ENCODE results near the gene ZFAND3. TPM values are rescaled to one million over a fixed set of nuclear protein-coding genes. Genes with fewer than 3 reads are reported as not detected.

ZFAND3 gene
- total RNA-seq, 6 donors from 2014 or later = 26.2 to 66.4 (median 55.5) TPM

DNA sequence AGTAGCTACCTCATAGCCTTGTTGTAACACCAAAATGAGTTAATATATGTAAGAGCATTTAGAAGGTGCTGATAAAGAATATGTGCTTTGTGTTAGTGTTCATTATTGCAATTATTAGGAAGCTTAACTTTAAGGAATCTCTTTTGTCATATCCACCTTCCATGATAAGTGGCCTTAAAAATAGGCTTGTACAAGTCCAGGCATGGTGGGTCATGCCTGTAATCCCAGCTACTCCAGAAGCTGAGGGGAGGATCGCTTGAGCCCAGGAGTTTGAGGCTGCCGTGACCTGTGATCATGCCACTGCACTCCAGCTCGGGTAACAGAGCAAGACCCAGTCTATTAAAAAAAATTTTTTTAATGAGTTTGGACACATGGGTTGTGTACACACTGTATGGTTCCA lies 285.5 kb downstream of the ZFAND3 start:
- Histone ChIP-seq H3K36me3 (no peaks in the 10 kb centered on the region), H3K27me3 (no peaks in the 10 kb centered on the region), H3K4me3 (no peak overlapping the region), H3K9me3 (no peaks in the 10 kb centered on the region), H3K4me1 (peaks cover 0 to 1% (median 0%) of the 10 kb centered on the region in 4 donors), H3K27ac (no peak overlapping the region)
- ATAC-seq (ENCODE audit: low FRiP score in 2 of 2) = no peak
- no peak for DNase-seq
- TF ChIP-seq, protein P1, sequence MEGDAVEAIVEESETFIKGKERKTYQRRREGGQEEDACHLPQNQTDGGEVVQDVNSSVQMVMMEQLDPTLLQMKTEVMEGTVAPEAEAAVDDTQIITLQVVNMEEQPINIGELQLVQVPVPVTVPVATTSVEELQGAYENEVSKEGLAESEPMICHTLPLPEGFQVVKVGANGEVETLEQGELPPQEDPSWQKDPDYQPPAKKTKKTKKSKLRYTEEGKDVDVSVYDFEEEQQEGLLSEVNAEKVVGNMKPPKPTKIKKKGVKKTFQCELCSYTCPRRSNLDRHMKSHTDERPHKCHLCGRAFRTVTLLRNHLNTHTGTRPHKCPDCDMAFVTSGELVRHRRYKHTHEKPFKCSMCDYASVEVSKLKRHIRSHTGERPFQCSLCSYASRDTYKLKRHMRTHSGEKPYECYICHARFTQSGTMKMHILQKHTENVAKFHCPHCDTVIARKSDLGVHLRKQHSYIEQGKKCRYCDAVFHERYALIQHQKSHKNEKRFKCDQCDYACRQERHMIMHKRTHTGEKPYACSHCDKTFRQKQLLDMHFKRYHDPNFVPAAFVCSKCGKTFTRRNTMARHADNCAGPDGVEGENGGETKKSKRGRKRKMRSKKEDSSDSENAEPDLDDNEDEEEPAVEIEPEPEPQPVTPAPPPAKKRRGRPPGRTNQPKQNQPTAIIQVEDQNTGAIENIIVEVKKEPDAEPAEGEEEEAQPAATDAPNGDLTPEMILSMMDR (IDR thresholded peaks at IDR 0.05) = no peak
- no peak for TF ChIP-seq POLR2AphosphoS5 (IDR thresholded peaks at IDR 0.05)
- no peak for TF ChIP-seq POLR2A (IDR thresholded peaks at IDR 0.05)
- no peak for TF ChIP-seq EP300 (IDR thresholded peaks at IDR 0.05)
- WGBS, 2 donors = 94 to 100% methylated on average over 2 to 3 of the region's 3 CpGs

DNA sequence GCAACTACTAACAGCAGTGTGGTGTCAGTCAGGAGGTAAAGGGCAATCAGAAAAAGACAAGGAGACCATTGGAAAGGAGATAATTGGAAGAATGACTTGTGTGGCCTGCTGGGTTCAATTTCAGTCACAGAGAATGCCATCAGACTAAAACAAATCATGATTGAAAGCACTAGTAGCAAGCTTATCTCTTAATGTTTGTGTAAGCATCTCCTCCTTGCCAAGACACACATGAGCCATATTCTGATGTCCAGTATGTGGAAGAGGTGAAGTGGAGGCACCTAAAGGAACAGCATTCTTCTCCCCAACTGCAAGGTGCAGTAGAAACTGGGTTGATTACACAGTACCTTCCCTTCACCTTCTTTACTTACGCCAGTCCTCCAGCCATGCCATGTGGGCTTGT lies 287.5 kb downstream of the ZFAND3 start:
- Histone ChIP-seq H3K9me3 (no peaks in the 10 kb centered on the region), H3K4me3 (no peak overlapping the region), H3K27me3 (no peaks in the 10 kb centered on the region), H3K27ac (no peak overlapping the region), H3K4me1 (peaks cover 0 to 9% (median 7%) of the 10 kb centered on the region in 4 donors), H3K36me3 (no peaks in the 10 kb centered on the region)
- ATAC-seq (ENCODE audit: low FRiP score in 2 of 2) (no peak), DNase-seq (no peak)
- TF ChIP-seq, protein P1 (IDR thresholded peaks at IDR 0.05) = no peak
- TF ChIP-seq EP300 (IDR thresholded peaks at IDR 0.05) = no peak
- TF ChIP-seq POLR2A (IDR thresholded peaks at IDR 0.05) = no peak
- TF ChIP-seq POLR2AphosphoS5 (IDR thresholded peaks at IDR 0.05) = no peak
- 92 to 95% methylated on average over 1 of the region's 1 CpG for WGBS, 2 donors

- 59 to 70% methylated on average over 8 of the region's 8 CpGs for WGBS, 2 donors
Measured at GRCh38 chr6:38110481-38110971, 291.0 kb downstream of the ZFAND3 start.

DNA sequence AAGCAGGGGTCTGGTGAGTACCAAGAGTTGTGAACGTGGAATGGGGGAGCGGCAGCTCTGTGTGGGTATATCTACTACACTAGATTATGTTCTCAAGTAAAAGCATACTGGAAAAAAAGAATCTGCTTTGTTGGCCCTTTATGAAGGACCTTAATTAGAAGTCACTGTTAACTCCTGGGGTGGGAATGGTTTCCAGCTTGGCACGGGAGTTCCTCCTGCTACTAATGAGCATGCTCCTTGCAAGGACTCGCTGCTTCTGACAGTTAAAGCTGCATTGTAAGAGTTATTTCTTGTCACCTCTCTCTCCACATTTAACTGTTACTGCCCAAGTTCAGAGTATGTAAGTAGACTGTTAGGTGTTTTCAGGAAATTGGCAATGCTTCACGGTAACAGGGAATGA lies 292.7 kb downstream of the ZFAND3 start:
- no peak overlapping the region for H3K4me3 ChIP-seq
- peaks cover 0 to 9% (median 7%) of the 10 kb centered on the region in 4 donors for H3K4me1 ChIP-seq
- no peaks in the 10 kb centered on the region for H3K27me3 ChIP-seq
- ATAC-seq (ENCODE audit: low FRiP score in 2 of 2) (no peak), DNase-seq (no peak)
- TF ChIP-seq, protein P1 (IDR thresholded peaks at IDR 0.05) = no peak
- no peak for TF ChIP-seq EP300 (IDR thresholded peaks at IDR 0.05)
- TF ChIP-seq POLR2AphosphoS5 (IDR thresholded peaks at IDR 0.05) = no peak
- no peak for TF ChIP-seq POLR2A (IDR thresholded peaks at IDR 0.05)
- peaks cover 0 to 7% (median 2%) of the 10 kb centered on the region in 4 donors for H3K36me3 ChIP-seq
- no peaks in the 10 kb centered on the region for H3K9me3 ChIP-seq
- H3K27ac ChIP-seq = no peak overlapping the region
- WGBS, 2 donors = 98% methylated on average over 5 of the region's 5 CpGs

More at GRCh38 chr6:38110481-38110971, 291.0 kb downstream of the ZFAND3 start:
- no peaks in the 10 kb centered on the region for H3K36me3 ChIP-seq
- no peak overlapping the region for H3K27ac ChIP-seq
- no peak for DNase-seq
- TF ChIP-seq EP300 (IDR thresholded peaks at IDR 0.05) = no peak
- peak in 1 of 2 donors; percentile 53 for TF ChIP-seq POLR2AphosphoS5 (IDR thresholded peaks at IDR 0.05)
- H3K27me3 ChIP-seq = no peaks in the 10 kb centered on the region
- no peak overlapping the region for H3K4me3 ChIP-seq
- H3K9me3 ChIP-seq = no peaks in the 10 kb centered on the region
- peak in 1 of 2 donors; percentile 23 for ATAC-seq (ENCODE audit: low FRiP score in 2 of 2)
- H3K4me1 ChIP-seq = peaks cover 0 to 9% (median 7%) of the 10 kb centered on the region in 4 donors

DNA sequence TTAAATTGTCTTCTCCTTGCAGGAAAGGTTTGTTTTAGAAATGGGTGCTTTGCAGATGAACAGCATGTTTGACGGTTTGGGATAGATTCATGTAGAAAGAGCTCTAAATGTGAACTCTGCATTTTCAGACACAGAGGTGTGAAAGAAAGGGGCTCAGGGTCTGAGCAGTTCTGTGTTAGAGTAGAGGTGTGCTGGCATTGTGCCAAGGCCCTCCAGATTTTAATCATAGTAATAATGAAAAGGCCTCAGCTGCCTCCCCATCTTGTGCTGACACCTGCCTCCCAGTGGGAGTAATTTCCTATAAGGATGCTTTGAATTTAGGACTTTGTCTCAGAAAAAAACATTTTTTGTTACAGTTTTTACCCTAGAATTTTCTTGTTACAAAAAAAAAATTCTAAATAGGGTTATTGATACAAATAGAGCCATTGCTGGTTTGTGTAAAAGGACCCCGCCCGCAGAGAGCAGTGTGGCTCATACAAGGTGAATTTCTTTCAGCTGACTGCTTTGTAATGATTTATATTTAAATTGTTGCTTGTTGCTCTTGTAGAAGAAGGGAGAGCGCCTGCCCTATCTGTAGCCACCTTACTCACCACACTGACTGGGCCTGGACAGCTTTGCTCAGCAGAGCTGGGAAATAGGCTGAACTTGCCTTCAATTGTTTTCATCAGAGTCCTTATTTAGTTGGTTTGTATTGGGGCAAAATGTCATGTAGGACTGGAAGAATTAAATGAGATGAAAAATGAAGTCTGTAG lies 294.5 kb downstream of the ZFAND3 start:
- DNase-seq = no peak
- H3K36me3 ChIP-seq = peaks cover 0 to 16% (median 2%) of the 10 kb centered on the region in 4 donors
- ATAC-seq (ENCODE audit: low FRiP score in 2 of 2) = no peak
- H3K27me3 ChIP-seq = no peaks in the 10 kb centered on the region
- H3K9me3 ChIP-seq = no peaks in the 10 kb centered on the region
- H3K27ac ChIP-seq = no peak overlapping the region
- WGBS, 2 donors = 97 to 98% methylated on average over 4 of the region's 4 CpGs
- peaks cover 0 to 9% (median 7%) of the 10 kb centered on the region in 4 donors for H3K4me1 ChIP-seq
- H3K4me3 ChIP-seq = no peak overlapping the region
- no peak for TF ChIP-seq POLR2AphosphoS5 (IDR thresholded peaks at IDR 0.05)
- TF ChIP-seq, protein P1 (IDR thresholded peaks at IDR 0.05) = no peak
- TF ChIP-seq EP300 (IDR thresholded peaks at IDR 0.05) = no peak
- no peak for TF ChIP-seq POLR2A (IDR thresholded peaks at IDR 0.05)

All from upper lobe of left lung (tissue), 6 donors.